Stimulated activated CD4-positive, alpha-beta T cell treated with anti-CD3 and anti-CD28 coated beads, Interleukin-2, amount 100 ng/mL, for 24 hours (primary cell): ENCODE data around the gene GAA.

ENCODE experiments used
- DNase-seq, 2 donors: peaks; one replicate each; pipeline ENCODE4 v3.0.0-alpha.2; 2020

Gene GAA

DNA sequence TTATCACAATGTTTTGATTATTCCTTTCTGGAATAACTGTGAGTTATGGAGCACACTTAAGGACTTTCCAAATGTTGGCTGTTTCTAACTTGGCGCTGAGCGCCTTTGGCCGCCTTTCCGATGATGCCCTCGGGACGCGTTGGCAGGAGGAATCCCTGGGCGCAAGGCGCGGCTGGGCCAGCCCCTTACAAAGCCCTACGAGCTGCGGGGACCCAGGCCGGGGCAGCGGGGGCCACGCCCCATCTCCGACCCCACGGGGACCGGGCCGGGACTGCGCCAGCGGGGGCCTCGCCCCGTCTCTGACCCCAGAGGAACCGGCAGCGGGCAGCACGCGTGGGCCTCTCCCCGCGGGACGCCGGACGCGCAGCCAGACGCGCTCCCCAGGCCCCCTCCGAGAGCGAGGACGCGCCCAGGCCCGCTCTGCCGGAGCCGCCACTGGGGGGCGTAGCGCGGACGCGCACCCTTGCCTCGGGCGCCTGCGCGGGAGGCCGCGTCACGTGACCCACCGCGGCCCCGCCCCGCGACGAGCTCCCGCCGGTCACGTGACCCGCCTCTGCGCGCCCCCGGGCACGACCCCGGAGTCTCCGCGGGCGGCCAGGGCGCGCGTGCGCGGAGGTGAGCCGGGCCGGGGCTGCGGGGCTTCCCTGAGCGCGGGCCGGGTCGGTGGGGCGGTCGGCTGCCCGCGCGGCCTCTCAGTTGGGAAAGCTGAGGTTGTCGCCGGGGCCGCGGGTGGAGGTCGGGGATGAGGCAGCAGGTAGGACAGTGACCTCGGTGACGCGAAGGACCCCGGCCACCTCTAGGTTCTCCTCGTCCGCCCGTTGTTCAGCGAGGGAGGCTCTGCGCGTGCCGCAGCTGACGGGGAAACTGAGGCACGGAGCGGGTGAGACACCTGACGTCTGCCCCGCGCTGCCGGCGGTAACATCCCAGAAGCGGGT, at the start of gene GAA:
TSS of gene GAA (plus strand) at position 571 of the 935 bp plus-strand sequence. CDS start 3,006 bp downstream, outside the sequence.
- peak; percentile 87 to 90 for DNase-seq

- DNase-seq, result no peak
Measured at GRCh38 chr17:80051681-80052080, 49.7 kb upstream of the GAA start.

- no peak for DNase-seq
Measured at GRCh38 chr17:80053102-80053501, 48.3 kb upstream of the GAA start.

- DNase-seq, result no peak
Measured at GRCh38 chr17:80055597-80055996, 45.8 kb upstream of the GAA start.

DNA sequence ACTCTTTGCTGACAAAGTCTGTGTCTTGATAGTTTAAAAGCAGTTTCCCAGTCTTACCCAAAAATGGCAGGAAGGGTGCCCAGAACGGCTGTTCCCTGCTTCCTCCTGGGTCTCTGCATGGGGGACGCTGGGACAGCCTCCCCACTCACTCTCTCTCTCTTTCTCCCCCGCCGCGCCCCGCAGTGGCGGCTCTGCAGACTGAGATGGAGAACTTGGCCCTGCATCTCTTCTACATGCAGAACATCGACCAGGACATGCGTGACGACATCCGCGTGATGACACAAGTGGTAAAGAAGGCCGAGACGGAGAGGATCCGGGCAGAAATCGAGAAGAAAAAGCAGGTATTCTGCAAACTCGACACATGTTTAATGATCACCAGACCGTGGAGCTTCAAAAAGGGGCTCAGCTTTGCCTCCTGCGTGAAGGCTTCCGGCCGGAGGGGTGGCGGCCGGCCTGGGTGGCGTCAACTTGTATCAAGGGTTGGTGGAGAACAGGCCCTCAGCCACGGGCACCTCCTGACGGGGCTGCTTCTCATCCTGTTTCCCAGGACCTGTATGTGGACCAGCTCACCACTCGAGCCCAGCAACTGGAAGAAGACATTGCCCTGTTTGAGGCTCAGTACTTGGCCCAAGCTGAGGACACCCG, 42.9 kb upstream of the GAA start:
- DNase-seq, result no peak

- DNase-seq, result no peak
Measured at GRCh38 chr17:80060644-80061043, 40.7 kb upstream of the GAA start.

DNA sequence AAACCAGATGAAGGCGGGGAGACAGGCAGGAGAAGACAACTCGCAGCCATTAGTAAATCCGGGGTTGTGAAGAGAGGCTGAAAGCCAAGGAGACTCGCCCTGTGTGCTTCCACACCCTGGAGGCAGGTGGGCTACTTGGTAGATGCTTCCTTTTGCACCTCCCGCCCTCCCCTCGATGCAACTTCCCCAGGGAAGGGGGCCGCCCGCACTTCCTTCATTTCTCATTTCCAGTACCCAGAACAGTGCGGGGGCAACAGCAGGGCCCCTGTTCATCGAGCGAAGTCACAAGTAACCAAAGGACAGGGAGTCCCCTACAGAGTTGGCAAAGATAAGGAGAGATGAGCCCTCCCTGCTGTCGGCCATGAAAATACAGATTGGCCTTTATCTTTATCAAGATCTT, 40.0 kb upstream of the GAA start:
- DNase-seq, result no peak

DNA sequence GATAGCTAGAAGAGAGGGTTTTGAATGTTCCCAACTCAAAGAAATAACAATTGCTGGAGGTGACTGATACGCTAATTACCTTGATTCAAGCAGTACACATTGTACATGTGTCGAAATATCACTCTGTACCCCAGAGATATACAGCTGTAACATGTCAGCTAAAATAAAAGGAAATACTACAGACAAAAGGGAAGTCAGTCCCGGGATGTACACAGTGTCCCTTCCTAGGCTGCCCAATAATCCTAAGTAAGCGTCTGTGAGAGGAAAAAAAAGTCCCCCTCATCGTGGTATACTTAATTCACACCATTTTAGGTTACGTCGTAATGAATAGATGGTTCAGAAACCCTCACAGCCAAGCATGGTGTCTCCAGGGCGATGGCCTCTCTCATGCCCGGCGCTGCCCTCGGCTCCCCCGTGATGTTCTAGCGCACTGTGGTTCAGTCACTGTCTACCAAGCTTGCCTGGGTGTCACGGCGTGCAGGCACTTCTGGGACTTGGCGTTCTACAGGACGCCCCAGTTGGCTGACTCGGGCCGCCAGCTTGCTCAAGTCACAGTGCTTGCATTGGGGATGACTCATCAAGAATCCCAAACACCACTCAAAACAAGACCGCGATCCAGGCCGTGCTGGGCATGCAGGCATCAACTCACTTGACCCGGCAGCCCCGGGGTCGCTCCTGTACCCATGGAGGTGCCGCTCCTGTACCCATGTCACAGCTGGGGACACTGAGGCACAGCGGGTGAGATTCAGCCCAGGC, 37.4 kb upstream of the GAA start:
- DNase-seq, result no peak

- no peak for DNase-seq
Measured at GRCh38 chr17:80064696-80065095, 36.7 kb upstream of the GAA start.

DNA sequence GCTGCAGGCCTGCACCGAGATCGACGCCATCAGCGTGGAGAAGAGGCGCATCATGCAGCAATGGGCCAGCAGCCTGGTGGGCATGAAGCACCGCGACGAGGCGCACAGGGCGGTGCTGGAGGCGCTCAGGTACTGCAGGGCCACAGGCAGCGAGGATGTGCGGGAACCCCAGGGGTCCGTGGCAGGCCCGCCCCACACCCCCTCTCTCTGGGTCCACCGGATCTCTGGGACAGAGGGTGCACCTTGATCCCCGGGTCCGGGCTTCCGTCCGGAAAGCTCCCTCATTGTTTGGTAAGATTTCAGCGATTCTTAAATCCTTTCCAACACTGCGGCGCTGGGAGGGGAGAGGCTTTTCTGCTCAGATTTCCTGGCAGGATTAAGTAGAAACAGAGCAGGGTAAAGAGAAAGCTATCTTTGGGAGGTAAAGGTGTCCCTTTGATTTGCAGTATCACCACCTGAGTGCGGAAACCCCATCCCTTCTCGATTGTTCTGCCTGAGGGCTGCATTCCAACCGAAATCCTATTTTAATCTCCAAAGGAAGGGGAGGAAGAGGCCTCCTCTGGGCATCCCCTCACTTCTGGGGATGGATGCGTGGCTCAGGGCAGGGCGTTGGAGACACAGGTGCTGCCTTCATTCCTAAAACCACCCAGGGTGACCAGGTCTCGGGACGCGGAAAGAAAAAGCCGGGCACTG, 35.8 kb upstream of the GAA start:
- DNase-seq, result no peak

GRCh38 chr17:80067393-80067986, 33.9 kb upstream of the GAA start:
- DNase-seq, result no peak

GRCh38 chr17:80068301-80069222, 32.8 kb upstream of the GAA start:
- no peak for DNase-seq

DNA sequence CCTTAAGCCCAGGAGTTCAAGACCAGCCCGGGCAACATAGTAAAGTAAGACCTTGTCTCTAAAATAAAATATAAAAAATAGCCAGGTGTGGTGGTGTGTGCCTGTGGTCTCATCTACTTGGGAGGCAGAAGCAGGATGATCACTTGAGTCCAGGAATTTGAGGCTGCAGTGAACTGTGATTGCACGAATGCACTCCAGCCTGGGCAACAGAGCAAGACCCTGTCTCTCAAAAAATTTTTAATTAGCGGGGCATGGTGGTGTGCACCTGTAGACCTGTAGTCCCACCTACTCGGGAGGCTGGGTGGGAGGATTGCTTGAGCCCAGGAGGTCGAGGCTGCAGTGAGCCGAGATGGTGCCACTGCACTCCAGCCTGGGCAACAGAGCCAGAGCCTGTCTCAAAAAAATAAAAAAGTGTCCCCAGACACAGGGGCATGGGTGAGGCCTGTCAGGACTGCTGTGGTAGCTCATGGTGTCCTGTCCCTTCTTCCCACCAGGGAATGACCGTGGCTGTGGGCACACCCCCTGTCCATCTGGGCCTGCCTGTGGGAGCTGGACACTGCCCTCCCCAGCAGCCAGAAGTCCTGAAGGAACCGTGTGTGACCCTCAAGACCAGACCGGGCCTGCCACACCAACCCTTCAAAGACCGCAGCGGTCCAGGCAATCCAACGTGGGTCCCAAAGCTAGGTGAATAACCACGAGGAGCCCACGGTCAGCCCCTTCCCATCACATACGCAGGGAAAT, 30.8 kb upstream of the GAA start:
- DNase-seq, result no peak

GRCh38 chr17:80071116-80071841, 30.1 kb upstream of the GAA start:
- DNase-seq, result no peak

DNA sequence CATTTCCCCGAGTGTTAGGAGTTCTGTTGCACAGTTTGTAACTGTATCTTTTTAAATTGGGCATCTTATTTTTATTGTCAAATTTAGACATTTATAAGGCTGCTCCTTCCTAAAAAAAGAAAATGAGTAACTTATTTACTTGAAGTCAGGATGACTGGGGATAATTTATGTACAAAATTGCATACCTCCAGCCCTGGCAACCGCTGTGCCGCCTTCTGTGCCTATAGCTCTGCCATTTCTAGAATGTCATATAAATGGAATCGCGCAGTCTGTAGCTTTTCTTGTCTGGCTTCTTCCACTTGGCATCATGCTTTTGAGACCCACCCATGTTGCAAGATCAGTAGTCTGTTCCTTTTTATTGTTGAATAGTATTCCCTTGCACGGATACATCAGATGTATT, 29.0 kb upstream of the GAA start:
- no peak for DNase-seq

DNA sequence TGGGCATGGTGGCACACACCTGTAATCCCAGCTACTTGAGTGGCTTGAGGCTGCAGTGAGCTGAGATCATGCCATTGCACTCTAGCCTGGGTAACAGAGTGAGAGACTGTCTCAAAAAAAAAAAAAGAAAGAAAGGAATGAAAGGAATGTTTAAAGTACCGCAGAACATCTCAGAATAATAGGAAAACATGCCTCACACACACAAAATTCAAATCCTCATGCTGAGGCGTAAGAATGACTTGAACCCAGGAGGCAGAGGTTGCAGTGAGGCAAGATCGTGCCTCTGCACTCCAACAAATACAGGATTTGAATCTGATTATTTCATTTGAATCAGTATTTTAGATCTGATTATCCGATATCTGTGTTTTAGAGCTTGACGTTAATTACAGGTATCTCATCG, 21.3 kb upstream of the GAA start:
- DNase-seq, result no peak

GRCh38 chr17:80081596-80081995, 19.8 kb upstream of the GAA start:
- no peak for DNase-seq

- peak; percentile 66 to 70 for DNase-seq
Measured at GRCh38 chr17:80082403-80083135, 18.8 kb upstream of the GAA start.

DNA sequence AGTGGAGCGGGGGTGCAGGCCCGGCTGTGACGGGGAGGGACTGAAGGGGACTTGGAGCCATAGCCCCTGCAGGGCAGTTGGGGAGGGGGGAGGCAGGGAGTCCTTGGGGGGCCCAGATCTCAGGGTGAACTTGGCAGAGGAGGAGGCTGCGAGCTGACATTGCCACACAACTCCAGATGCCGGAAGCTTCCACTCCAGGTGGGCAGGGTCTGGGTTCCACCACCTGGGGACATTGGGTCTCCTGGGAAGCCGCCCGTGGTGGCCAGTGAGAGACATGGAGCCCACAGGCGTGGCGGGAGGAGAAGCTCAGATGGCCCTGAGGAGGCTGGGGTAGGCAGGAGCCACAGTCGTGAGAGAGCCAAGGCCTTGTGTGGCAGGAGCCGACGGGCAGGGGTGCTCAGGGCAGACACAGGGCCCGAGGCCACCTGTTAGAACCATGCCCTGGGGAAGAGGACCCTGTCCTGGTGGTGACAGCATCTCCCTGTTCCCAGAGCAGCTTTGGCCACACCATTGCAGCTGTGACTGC, 18.2 kb upstream of the GAA start:
- DNase-seq, result no peak
